Kidney (tissue), 14 donors: Measurements from ENCODE around the gene SURF1. TPM values are rescaled to one million over a fixed set of nuclear protein-coding genes. Genes with fewer than 3 reads are reported as not detected.

Experiments used
- DNase-seq, 5 donors: peaks; one replicate each; pipeline ENCODE4 v3.0.0-alpha.2; 2013 to 2020
- FAIRE-seq: peaks from 2 replicates; lab custom pipeline; 2012; peaks lifted over from hg19 to GRCh38; lab: Jason Lieb, UNC
- H3K27ac ChIP-seq, 2 donors: one replicate each; pipeline ENCODE4 v1.7.0; 2013; ENCODE audit warnings: low read depth in 2 of 2, low read length in 2 of 2, inconsistent platforms in 1 of 2
- H3K27me3 ChIP-seq: one replicate; pipeline ENCODE4 v1.7.1; 2013; ENCODE audit warnings: low read length, inconsistent platforms; ENCODE audit not compliant: control insufficient read depth, insufficient read depth
- H3K36me3 ChIP-seq, 3 donors: one replicate each; pipeline versions ENCODE4 v1.7.0 to v1.7.1; 2013; ENCODE audit warnings: low read length in 3 of 3, control low read depth in 1 of 3, inconsistent platforms in 1 of 3; ENCODE audit not compliant: insufficient read depth in 3 of 3, control insufficient read depth in 2 of 3
- H3K4me1 ChIP-seq, 3 donors: one replicate each; pipeline versions ENCODE4 v1.7.0 to v1.7.1; 2013; ENCODE audit warnings: low read length in 3 of 3, inconsistent platforms in 1 of 3, low read depth in 1 of 3; ENCODE audit not compliant: control insufficient read depth in 2 of 3, insufficient read depth in 2 of 3
- H3K4me3 ChIP-seq, 3 donors: one replicate each; pipeline versions ENCODE4 v1.7.0 to v1.8.1; 2013; ENCODE audit warnings: low read length in 3 of 3, control low read depth in 1 of 3, inconsistent platforms in 1 of 3
- H3K9ac ChIP-seq, 3 donors: one replicate each; pipeline versions ENCODE4 v1.7.0 to v1.7.1; 2013; ENCODE audit warnings: low read length in 3 of 3, control low read depth in 1 of 3, inconsistent platforms in 1 of 3
- H3K9me3 ChIP-seq, 3 donors: one replicate each; pipeline versions ENCODE4 v1.7.0 to v1.7.1; 2013; ENCODE audit warnings: low read length in 3 of 3, control low read depth in 1 of 3, inconsistent platforms in 1 of 3; ENCODE audit not compliant: control insufficient read depth in 2 of 3, insufficient read depth in 1 of 3
- CTCF ChIP-seq: IDR thresholded peaks from 3 replicates; pipeline ENCODE4 v1.5.1; 2012; ENCODE audit warnings: mild to moderate bottlenecking, moderate library complexity, borderline replicate concordance; ENCODE audit not compliant: insufficient read depth; ENCODE audit errors: extremely low read depth
- intact Hi-C: fragments of 100-400 bp; cut with DNase I; formaldehyde crosslinking; loops from one replicate; pipeline ENCODE4 v1.11.1; 2022
- polyA plus RNA-seq: library from polyadenylated mRNA; stranded (reverse); fragments of 350-450 nt; fragmentation: Illumina TruSeq; extraction: RNeasy Lipid Tissue Mini Kit (QIAGEN cat#74804); gene quantifications from one replicate; pipeline ENCODE4 v1.2.3, GENCODE V29; 2014; ENCODE audit warnings: low read depth, low replicate concordance; ENCODE audit not compliant: insufficient read depth
- total RNA-seq: library from RNA; stranded (reverse); fragmentation: NEBNext Ultra II Directional; extraction: Animal tissue kit (Norgen Biotek cat#: 25700); gene quantifications from one replicate; pipeline ENCODE4 v1.2.1, GENCODE V29; 2021
- donor health status: control.
- donor health status: control.
- donor health status: control.
- donor health status: control.
- donor health status: control.
- donor health status: DM: yes; HTN: yes; CAD: no.
- donor health status: Normal renal cell carcinoma (clear cell type).

Gene SURF1
- total and polyA plus RNA-seq, 2 donors from 2014 or later, result 45.0 to 165 TPM

- Histone ChIP-seq H3K36me3 (no peaks in the 10 kb centered on the region), H3K27ac (no peak overlapping the region), H3K27me3 (no peaks in the 10 kb centered on the region), H3K4me3 (no peak overlapping the region), H3K4me1 (no peaks in the 10 kb centered on the region), H3K9ac (no peak overlapping the region), H3K9me3 (no peaks in the 10 kb centered on the region)
- intact Hi-C loops, result no loop called here
- DNase-seq (no peak), FAIRE-seq (no peak)
- no peak for TF ChIP-seq CTCF
Observed at GRCh38 chr9:133304158-133304470, 52.2 kb downstream of the SURF1 start.

- intact Hi-C loops, result no loop called here
- Histone ChIP-seq H3K9me3 (no peaks in the 10 kb centered on the region), H3K27me3 (no peaks in the 10 kb centered on the region), H3K36me3 (no peaks in the 10 kb centered on the region), H3K27ac (no peak overlapping the region), H3K4me1 (no peaks in the 10 kb centered on the region), H3K9ac (no peak overlapping the region), H3K4me3 (no peak overlapping the region)
- FAIRE-seq (no peak), DNase-seq (no peak)
- no peak for TF ChIP-seq CTCF
Observed at GRCh38 chr9:133303266-133304157, 52.8 kb downstream of the SURF1 start.

Other genes starting within 250 kb of the SURF1 start
- 43.3 TPM for gene RALGDS, start 235.2 kb downstream of the SURF1 start, total RNA-seq
- 13.0 TPM for gene RALGDS, start 235.2 kb downstream of the SURF1 start, polyA plus RNA-seq
- gene GBGT1, start 192.6 kb downstream of the SURF1 start, total RNA-seq, result 21.6 TPM
- 7.9 TPM for gene GBGT1, start 192.6 kb downstream of the SURF1 start, polyA plus RNA-seq
- gene OBP2B, start 147.2 kb downstream of the SURF1 start, total RNA-seq, result not detected
- not detected for gene OBP2B, start 147.2 kb downstream of the SURF1 start, polyA plus RNA-seq
- gene ABO, start 81.3 kb downstream of the SURF1 start, total RNA-seq, result 29.0 TPM
- 25.0 TPM for gene ABO, start 81.3 kb downstream of the SURF1 start, polyA plus RNA-seq
- gene SURF6, start 20.3 kb downstream of the SURF1 start, total RNA-seq, result 17.3 TPM
- gene SURF6, start 20.3 kb downstream of the SURF1 start, polyA plus RNA-seq, result 16.8 TPM
- 32.7 TPM for gene MED22, start 8.4 kb downstream of the SURF1 start, total RNA-seq
- 24.6 TPM for gene MED22, start 8.4 kb downstream of the SURF1 start, polyA plus RNA-seq
- gene RPL7A, start 8.3 kb downstream of the SURF1 start, total RNA-seq, result 1,502 TPM
- 2,097 TPM for gene RPL7A, start 8.3 kb downstream of the SURF1 start, polyA plus RNA-seq
- gene SURF2, start 63 bp upstream of the SURF1 start, total RNA-seq, result 23.5 TPM
- 61.2 TPM for gene SURF2, start 63 bp upstream of the SURF1 start, polyA plus RNA-seq
- 138 TPM for gene SURF4, start 19.6 kb upstream of the SURF1 start, total RNA-seq
- gene SURF4, start 19.6 kb upstream of the SURF1 start, polyA plus RNA-seq, result 121 TPM
- 1.9 TPM for gene STKLD1, start 19.9 kb upstream of the SURF1 start, total RNA-seq
- 4.0 TPM for gene STKLD1, start 19.9 kb upstream of the SURF1 start, polyA plus RNA-seq
- 17.5 TPM for gene REXO4, start 61.5 kb upstream of the SURF1 start, total RNA-seq
- gene REXO4, start 61.5 kb upstream of the SURF1 start, polyA plus RNA-seq, result 18.6 TPM
- gene ADAMTS13, start 65.9 kb upstream of the SURF1 start, total RNA-seq, result 3.1 TPM
- 3.6 TPM for gene ADAMTS13, start 65.9 kb upstream of the SURF1 start, polyA plus RNA-seq
- 37.3 TPM for gene CACFD1, start 103.5 kb upstream of the SURF1 start, total RNA-seq
- 37.8 TPM for gene CACFD1, start 103.5 kb upstream of the SURF1 start, polyA plus RNA-seq
- 5.8 TPM for gene SLC2A6, start 122.6 kb upstream of the SURF1 start, total RNA-seq
- 2.5 TPM for gene SLC2A6, start 122.6 kb upstream of the SURF1 start, polyA plus RNA-seq
- gene MYMK, start 168.5 kb upstream of the SURF1 start, total RNA-seq, result not detected
- gene MYMK, start 168.5 kb upstream of the SURF1 start, polyA plus RNA-seq, result not detected
- gene ADAMTSL2, start 178.2 kb upstream of the SURF1 start, total RNA-seq, result 32.1 TPM
- 20.0 TPM for gene ADAMTSL2, start 178.2 kb upstream of the SURF1 start, polyA plus RNA-seq